IgD-negative memory B cell (primary cell): ENCODE results near the gene NCOA6. TPM values are rescaled to one million over a fixed set of nuclear protein-coding genes. Genes with fewer than 3 reads are reported as not detected.
A peak's percentile ranks its signal among the peaks of the same experiment; 100 is the strongest.

Experiments
- H3K27ac Mint-ChIP-seq, 3 donors: one replicate each; pipeline ENCODE4 v1.8.0; 2020 to 2022; ENCODE audit warnings: mild to moderate bottlenecking in 3 of 3, mixed read lengths in 3 of 3, moderate library complexity in 1 of 3
- H3K27me3 Mint-ChIP-seq: one replicate; pipeline ENCODE4 v1.8.0; 2021; ENCODE audit warnings: mixed read lengths
- H3K36me3 Mint-ChIP-seq: one replicate; pipeline ENCODE4 v1.8.0; 2020; ENCODE audit warnings: mild to moderate bottlenecking, mixed read lengths
- H3K4me1 Mint-ChIP-seq, 3 donors: one replicate each; pipeline ENCODE4 v1.8.0; 2020 to 2022; ENCODE audit warnings: mixed read lengths in 3 of 3, mild to moderate bottlenecking in 1 of 3
- H3K4me3 Mint-ChIP-seq, 4 donors: one replicate each; pipeline ENCODE4 v1.8.0; 2020 to 2022; ENCODE audit warnings: mild to moderate bottlenecking in 4 of 4, mixed read lengths in 4 of 4, moderate library complexity in 3 of 4
- H3K9me3 Mint-ChIP-seq, 3 donors: one replicate each; pipeline ENCODE4 v1.8.0; 2020 to 2021; ENCODE audit warnings: mixed read lengths in 3 of 3, mild to moderate bottlenecking in 1 of 3
- polyA plus RNA-seq: library from polyadenylated mRNA; unstranded; fragments of 300-500 nt; fragmentation: Illumina TruSeq; gene quantifications from one replicate; pipeline ENCODE4 v1.2.3, GENCODE V29; 2021

The NCOA6 gene
- polyA plus RNA-seq, 1 donor from 2014 or later = 10.8 TPM

DNA sequence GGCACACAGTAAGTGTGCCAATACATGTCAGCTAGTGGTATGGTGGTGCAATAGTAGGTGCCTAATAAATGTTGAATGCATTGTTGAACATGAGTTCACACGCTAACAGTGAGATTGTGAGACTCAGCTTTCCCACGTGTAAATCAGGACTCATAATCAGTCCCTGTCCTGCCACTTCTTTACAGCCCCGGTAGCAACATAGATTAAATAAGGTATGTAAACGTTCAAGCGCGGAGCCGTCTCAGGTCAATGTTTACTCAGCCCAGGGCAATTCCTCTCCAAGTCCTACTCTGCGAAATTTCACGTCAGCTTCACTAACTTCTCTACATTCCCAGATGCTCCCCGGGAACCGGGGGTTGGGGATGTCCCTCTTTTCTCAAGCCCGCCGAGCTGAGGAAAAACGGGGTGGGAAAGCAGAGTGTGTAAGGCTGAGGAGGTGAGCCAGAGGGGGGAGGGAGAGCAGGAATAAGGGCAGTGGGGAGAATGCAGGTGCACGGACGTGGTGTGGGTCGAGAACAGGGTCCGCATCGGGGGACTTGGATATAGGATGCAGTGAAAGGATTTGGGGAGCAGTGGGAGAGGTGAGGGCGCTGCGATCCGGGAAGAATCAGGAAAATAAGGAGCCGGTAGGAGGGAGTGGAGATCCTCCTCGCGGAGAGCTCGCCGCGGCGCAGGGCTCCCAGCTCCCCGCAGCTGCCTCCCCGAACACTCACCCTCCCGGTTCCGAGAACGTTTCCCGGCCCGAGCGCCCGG, 121.9 kb downstream of the NCOA6 start:
- Mint-ChIP-seq H3K9me3 (no peaks in the 10 kb centered on the region), H3K4me3 (peak overlapping the region; percentile 89 to 95 (median 92)), H3K4me1 (peaks cover 10 to 23% (median 15%) of the 10 kb centered on the region in 3 donors), H3K27ac (peak overlapping the region; percentile 97 to 98 (median 98)), H3K27me3 (peaks cover 7% of the 10 kb centered on the region), H3K36me3 (no peaks in the 10 kb centered on the region)

GRCh38 chr20:34703061-34703423, 122.4 kb downstream of the NCOA6 start:
- Mint-ChIP-seq H3K36me3 (no peaks in the 10 kb centered on the region), H3K27ac (peak overlapping the region; percentile 97 to 98 (median 98)), H3K9me3 (no peaks in the 10 kb centered on the region), H3K4me3 (peak overlapping the region; percentile 89 to 95 (median 92)), H3K27me3 (peaks cover 7% of the 10 kb centered on the region), H3K4me1 (peaks cover 6 to 19% (median 11%) of the 10 kb centered on the region in 3 donors)

DNA sequence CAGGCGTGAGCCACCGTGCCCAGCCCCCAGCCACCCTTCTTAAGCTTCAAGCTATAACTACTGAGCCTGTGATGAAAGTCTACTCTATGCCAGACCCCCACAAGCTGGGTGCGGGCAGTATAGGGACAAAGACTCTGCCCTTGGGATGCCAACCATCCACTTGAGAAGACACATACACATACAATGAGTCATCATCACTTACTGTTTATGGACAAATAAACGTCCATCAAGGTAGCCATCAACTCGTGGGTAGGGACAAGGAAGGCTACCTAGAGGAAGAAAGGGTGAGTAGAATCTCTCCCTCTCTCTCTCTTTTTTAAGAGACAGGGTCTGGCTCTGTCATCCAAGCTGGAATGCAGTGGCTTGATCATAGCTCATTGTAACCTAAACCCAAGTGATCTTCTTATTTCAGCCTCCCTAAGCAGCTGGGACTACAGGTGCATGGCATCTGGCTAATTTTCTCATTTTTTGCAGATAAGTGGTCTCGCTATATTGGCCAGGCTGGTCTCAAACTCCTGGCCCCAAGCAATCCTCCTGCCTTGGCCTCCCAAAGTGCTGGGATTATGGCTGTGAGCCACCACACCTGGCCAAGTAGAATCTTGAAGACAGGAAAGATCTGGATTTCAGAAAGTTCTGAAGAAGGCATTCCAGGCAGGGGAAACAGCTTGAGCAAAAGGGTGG, 123.9 kb downstream of the NCOA6 start:
- H3K27me3 Mint-ChIP-seq = peaks cover 7% of the 10 kb centered on the region
- H3K27ac Mint-ChIP-seq = peak overlapping the region in 1 of 3 donors; percentile 98
- peak overlapping the region in 2 of 4 donors; percentile 76 to 91 for H3K4me3 Mint-ChIP-seq
- no peaks in the 10 kb centered on the region for H3K9me3 Mint-ChIP-seq
- H3K36me3 Mint-ChIP-seq = no peaks in the 10 kb centered on the region
- H3K4me1 Mint-ChIP-seq = peaks cover 6 to 19% (median 11%) of the 10 kb centered on the region in 3 donors

GRCh38 chr20:34693414-34693813, 132.0 kb downstream of the NCOA6 start:
- no peak overlapping the region for H3K27ac Mint-ChIP-seq
- H3K36me3 Mint-ChIP-seq = no peaks in the 10 kb centered on the region
- no peaks in the 10 kb centered on the region for H3K9me3 Mint-ChIP-seq
- H3K4me1 Mint-ChIP-seq = peaks cover 0 to 2% (median 0%) of the 10 kb centered on the region in 3 donors
- H3K4me3 Mint-ChIP-seq = peak overlapping the region in 1 of 4 donors; percentile 68
- no peaks in the 10 kb centered on the region for H3K27me3 Mint-ChIP-seq

DNA sequence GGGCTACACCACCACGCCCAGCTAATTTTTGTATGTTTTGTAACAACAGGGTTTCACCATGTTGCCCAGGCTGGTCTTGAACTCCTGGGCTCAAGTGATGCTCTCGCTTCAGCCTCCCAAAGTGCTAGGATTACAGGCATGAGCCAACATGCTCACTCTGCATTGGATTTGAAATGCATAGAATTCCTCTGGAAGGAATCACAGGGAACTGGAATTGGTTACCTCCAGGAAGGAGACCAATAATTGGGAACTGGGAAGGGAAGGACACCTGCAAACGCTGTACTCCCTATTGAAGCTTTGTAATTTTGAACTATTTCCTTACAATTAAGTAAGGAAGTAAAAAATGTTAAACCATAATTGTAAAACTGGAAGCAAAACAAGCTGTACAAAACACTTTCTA, 133.6 kb downstream of the NCOA6 start:
- H3K27me3 Mint-ChIP-seq = no peaks in the 10 kb centered on the region
- no peaks in the 10 kb centered on the region for H3K36me3 Mint-ChIP-seq
- no peak overlapping the region for H3K27ac Mint-ChIP-seq
- H3K4me3 Mint-ChIP-seq = no peak overlapping the region
- H3K9me3 Mint-ChIP-seq = no peaks in the 10 kb centered on the region
- H3K4me1 Mint-ChIP-seq = peaks cover 0 to 2% (median 0%) of the 10 kb centered on the region in 3 donors

DNA sequence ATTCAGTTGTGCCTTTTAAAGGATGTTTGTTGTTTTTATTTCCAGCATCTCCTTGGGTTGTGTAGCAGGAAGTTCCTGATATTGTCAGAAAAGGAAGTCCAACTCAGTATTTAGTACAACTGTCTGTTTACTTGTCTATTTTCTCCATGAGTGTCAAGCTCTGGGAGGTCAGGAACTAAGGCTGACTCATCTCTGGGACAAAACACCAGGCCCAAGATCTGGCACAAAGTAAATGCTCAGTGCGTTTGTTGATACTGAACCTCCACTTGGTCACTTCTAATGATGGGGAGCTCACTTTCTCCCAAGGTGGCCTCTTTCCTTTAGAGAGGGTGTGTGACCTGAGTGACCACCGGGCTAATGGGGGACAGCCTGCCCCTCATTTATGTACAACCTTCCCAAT, 136.0 kb downstream of the NCOA6 start:
- no peaks in the 10 kb centered on the region for H3K36me3 Mint-ChIP-seq
- H3K27me3 Mint-ChIP-seq = no peaks in the 10 kb centered on the region
- H3K4me3 Mint-ChIP-seq = no peak overlapping the region
- no peaks in the 10 kb centered on the region for H3K9me3 Mint-ChIP-seq
- peaks cover 0 to 2% (median 0%) of the 10 kb centered on the region in 3 donors for H3K4me1 Mint-ChIP-seq
- H3K27ac Mint-ChIP-seq = no peak overlapping the region

DNA sequence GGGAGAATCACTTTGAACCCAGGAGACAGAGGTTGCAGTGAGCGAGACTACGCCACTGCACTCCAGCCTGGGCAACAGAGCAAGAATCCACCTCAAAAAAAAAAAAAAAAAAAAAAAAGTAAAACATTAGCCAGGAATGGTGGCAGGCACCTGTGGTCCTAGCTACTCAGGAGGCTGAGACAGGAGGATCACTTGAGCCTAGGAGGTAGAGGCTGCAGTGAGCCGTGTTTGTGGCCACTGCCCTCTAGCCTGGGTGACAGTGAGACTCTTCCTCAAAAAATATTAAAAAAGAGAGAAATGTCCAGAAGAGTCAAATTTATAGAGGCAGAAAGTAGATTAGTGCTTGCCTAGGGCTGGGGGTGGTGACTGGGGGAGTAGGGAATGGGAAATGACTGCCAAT, 141.8 kb downstream of the NCOA6 start:
- no peak overlapping the region for H3K27ac Mint-ChIP-seq
- H3K4me1 Mint-ChIP-seq = peaks cover 0 to 4% (median 1%) of the 10 kb centered on the region in 3 donors
- H3K4me3 Mint-ChIP-seq = no peak overlapping the region
- H3K27me3 Mint-ChIP-seq = no peaks in the 10 kb centered on the region
- H3K36me3 Mint-ChIP-seq = no peaks in the 10 kb centered on the region
- H3K9me3 Mint-ChIP-seq = no peaks in the 10 kb centered on the region

DNA sequence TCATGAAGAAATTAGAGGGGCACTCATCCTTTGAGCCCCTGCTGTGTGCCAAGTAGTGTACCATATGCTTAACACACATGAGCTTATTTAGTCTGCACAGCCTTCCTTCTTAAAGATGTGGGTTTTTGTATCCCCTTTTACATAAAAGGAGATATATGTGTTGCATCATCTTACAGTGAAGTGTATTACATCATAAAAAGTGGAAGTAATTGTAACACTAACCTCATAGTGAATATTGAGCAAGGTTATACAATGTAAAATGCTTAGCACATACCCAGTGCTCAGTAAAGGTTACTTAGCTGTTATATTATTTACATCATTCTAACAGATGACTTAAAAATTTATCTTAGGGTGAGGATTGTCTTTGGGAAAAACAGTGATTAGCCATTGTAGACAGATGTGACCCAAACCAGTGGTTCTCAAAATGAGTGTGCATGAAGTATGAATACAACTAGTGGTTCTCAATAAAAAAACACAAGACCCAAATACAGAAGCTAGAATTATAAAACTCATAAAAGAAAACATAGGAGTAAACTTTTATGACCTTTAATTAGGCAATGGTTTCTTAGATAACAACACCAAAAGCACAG, 144.8 kb downstream of the NCOA6 start:
- no peaks in the 10 kb centered on the region for H3K9me3 Mint-ChIP-seq
- H3K36me3 Mint-ChIP-seq = no peaks in the 10 kb centered on the region
- H3K4me3 Mint-ChIP-seq = peak overlapping the region in 2 of 4 donors; percentile 12 to 90
- no peaks in the 10 kb centered on the region for H3K27me3 Mint-ChIP-seq
- peaks cover 9 to 10% (median 10%) of the 10 kb centered on the region in 3 donors for H3K4me1 Mint-ChIP-seq
- H3K27ac Mint-ChIP-seq = peak overlapping the region in 1 of 3 donors; percentile 83

DNA sequence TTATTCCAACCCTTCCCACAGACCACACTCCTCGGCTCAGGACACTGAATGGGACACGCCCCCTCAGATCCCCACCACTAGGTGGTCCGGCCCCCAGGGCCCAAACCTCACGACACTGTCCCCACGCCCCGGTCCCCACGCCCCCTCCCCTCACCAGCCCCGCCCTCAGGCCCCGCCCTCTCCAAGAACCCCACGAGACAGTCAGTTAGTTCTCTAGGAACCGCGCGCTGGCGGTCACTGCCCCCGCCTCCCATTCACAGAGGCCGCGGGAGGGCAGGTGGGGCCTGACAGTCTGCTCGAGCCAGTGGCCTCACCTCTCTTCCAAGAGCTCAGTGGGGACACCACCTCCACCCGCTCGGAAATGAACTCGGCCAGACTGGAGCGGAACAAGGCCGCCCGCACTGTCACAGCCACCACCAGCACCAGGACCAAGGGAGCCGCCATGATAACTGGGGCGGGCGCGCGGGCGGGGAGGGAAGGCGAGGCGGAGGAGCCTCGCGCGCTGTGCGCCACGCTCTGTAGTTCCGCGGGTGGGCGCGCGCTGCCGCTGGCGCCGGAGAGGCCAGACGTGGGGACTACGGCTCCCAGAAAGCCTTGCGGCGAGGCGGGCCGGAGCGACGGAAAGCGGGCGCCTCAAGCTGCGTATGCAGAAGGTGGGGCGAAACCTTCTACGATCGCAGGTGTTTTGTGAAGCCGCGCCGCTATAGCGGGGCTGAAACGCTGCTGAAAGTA, 148.6 kb downstream of the NCOA6 start, which contains the start of gene PIGU:
Gene PIGU (minus strand): TSS at position 451 of the 732 bp plus-strand sequence. CDS start 7 bp downstream, at position 444.
- Mint-ChIP-seq H3K27me3 (no peaks in the 10 kb centered on the region), H3K4me3 (peak within 1 kb of the TSS; percentile 94 to 100 (median 98)), H3K4me1 (peaks cover 10 to 18% (median 11%) of the 10 kb centered on the region in 3 donors), H3K27ac (peak within 1 kb of the TSS; percentile 85 to 97 (median 89)), H3K36me3 (no peaks in the 10 kb centered on the region), H3K9me3 (no peaks in the 10 kb centered on the region)

DNA sequence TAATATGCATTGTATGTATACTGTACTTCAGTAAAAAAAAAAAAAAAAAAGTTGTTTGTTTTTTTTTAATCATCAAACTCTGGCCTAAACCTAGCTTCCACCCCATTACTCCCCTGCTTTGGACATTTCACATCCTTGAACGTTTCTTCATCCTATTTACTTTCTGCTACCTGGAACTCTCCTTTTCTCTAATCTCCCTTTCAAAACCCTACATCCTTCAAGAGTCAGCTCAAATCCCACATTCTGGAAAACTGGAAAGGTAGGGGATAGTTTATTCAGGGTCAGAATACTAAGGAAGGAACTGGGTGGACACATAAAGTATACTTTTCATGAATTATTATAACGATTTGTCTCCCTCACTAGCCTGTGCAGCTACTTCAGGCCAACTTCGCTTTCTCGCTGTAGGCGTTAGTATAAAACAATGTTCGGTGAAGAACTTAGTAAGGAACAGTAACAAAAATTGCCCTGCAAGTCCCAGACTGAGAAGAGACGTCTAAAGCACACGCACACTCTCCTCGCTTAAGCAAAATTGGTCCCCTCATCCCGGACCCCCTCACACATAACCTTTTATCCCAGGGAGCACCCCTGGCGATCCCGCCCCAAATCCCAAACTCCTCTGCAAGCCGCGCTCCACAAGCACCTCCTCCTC, 149.3 kb downstream of the NCOA6 start:
- H3K9me3 Mint-ChIP-seq = no peaks in the 10 kb centered on the region
- peaks cover 10 to 18% (median 11%) of the 10 kb centered on the region in 3 donors for H3K4me1 Mint-ChIP-seq
- peak overlapping the region; percentile 94 to 100 (median 98) for H3K4me3 Mint-ChIP-seq
- H3K36me3 Mint-ChIP-seq = no peaks in the 10 kb centered on the region
- no peaks in the 10 kb centered on the region for H3K27me3 Mint-ChIP-seq
- H3K27ac Mint-ChIP-seq = peak overlapping the region; percentile 85 to 97 (median 89)

GRCh38 chr20:34675561-34675960, 149.9 kb downstream of the NCOA6 start:
- no peaks in the 10 kb centered on the region for H3K9me3 Mint-ChIP-seq

GRCh38 chr20:34673412-34673811, 152.0 kb downstream of the NCOA6 start:
- H3K9me3 Mint-ChIP-seq = no peaks in the 10 kb centered on the region
- no peak overlapping the region for H3K27ac Mint-ChIP-seq
- H3K4me3 Mint-ChIP-seq = peak overlapping the region in 1 of 4 donors; percentile 24
- no peaks in the 10 kb centered on the region for H3K27me3 Mint-ChIP-seq
- H3K36me3 Mint-ChIP-seq = peaks cover 2% of the 10 kb centered on the region
- peaks cover 6 to 19% (median 10%) of the 10 kb centered on the region in 3 donors for H3K4me1 Mint-ChIP-seq

More at GRCh38 chr20:34675561-34675960, 149.9 kb downstream of the NCOA6 start:
- Mint-ChIP-seq H3K36me3 (no peaks in the 10 kb centered on the region), H3K4me1 (peaks cover 10 to 19% (median 10%) of the 10 kb centered on the region in 3 donors), H3K4me3 (peak overlapping the region in 3 of 4 donors; percentile 62 to 94 (median 77)), H3K27ac (peak overlapping the region in 1 of 3 donors; percentile 53), H3K27me3 (no peaks in the 10 kb centered on the region)

GRCh38 chr20:34669094-34669493, 156.4 kb downstream of the NCOA6 start:
- Mint-ChIP-seq H3K4me1 (peaks cover 0 to 9% (median 1%) of the 10 kb centered on the region in 3 donors), H3K27ac (no peak overlapping the region), H3K9me3 (no peaks in the 10 kb centered on the region), H3K27me3 (no peaks in the 10 kb centered on the region), H3K36me3 (peaks cover 2% of the 10 kb centered on the region), H3K4me3 (no peak overlapping the region)
